Measurements from ENCODE around the gene AKT2.

- TF ChIP-seq CTCF (IDR thresholded peaks at IDR 0.05) (no peak), EP300 (IDR thresholded peaks at IDR 0.05) (no peak), ELK1 (IDR thresholded peaks at IDR 0.05; ENCODE audit: low read depth, low read length) (no peak), TP53 (CRISPR knock-in tag; IDR thresholded peaks at IDR 0.05) (no peak), KDM1A (IDR thresholded peaks at IDR 0.05; ENCODE audit: low read depth) (no peak), RNF2 (IDR thresholded peaks at IDR 0.05; ENCODE audit: borderline replicate concordance, low read depth) (no peak), USF2 (IDR thresholded peaks at IDR 0.05) (no peak)
Measured at GRCh38 chr19:40262422-40262821, 22.7 kb downstream of the AKT2 start.
